H9 (cell line): ENCODE measurements around the gene ROCK1. TPM values are rescaled to one million over a fixed set of nuclear protein-coding genes. Genes with fewer than 3 reads are reported as not detected.

Source experiments
- DNase-seq: peaks from one replicate; pipeline ENCODE4 v3.0.0-alpha.2; 2017
- H2AFZ ChIP-seq: one replicate; pipeline ENCODE4 v1.6.1; 2013; ENCODE audit warnings: mild to moderate bottlenecking, low read length, control low read depth, moderate library complexity
- H2AK5ac ChIP-seq: 2 replicates; pipeline ENCODE4 v1.6.1; 2013; ENCODE audit warnings: low read length, control low read depth, mixed read lengths; ENCODE audit not compliant: insufficient read length
- H2BK120ac ChIP-seq: one replicate; pipeline ENCODE4 v1.6.1; 2013; ENCODE audit warnings: low read depth, mild to moderate bottlenecking, low read length, control low read depth, inconsistent platforms; ENCODE audit not compliant: poor library complexity, severe bottlenecking
- H2BK12ac ChIP-seq: 2 replicates; pipeline ENCODE4 v1.6.1; 2013; ENCODE audit warnings: low read length, control low read depth, mixed read lengths, low read depth; ENCODE audit not compliant: insufficient read length
- H2BK15ac ChIP-seq: 2 replicates; pipeline ENCODE4 v1.6.1; 2013; ENCODE audit warnings: low read depth, low read length, control low read depth
- H2BK20ac ChIP-seq: one replicate; pipeline ENCODE4 v1.6.1; 2013; ENCODE audit warnings: low read depth, mild to moderate bottlenecking, low read length, control low read depth, inconsistent platforms; ENCODE audit not compliant: poor library complexity, severe bottlenecking
- H2BK5ac ChIP-seq: 2 replicates; pipeline ENCODE4 v1.6.1; 2013; ENCODE audit warnings: low read length, control low read depth, mixed read lengths; ENCODE audit not compliant: insufficient read length
- H3K14ac ChIP-seq: 2 replicates; pipeline ENCODE4 v1.6.1; 2013; ENCODE audit warnings: low read length, control low read depth; ENCODE audit not compliant: insufficient read depth
- H3K18ac ChIP-seq: 2 replicates; pipeline ENCODE4 v1.6.1; 2013; ENCODE audit warnings: low read depth, mild to moderate bottlenecking, mixed read lengths, low read length, control low read depth; ENCODE audit not compliant: insufficient read length
- H3K23ac ChIP-seq: 2 replicates; pipeline ENCODE4 v1.6.1; 2013; ENCODE audit warnings: low read length, control low read depth, mixed read lengths, low read depth; ENCODE audit not compliant: insufficient read length
- H3K23me2 ChIP-seq: 2 replicates; pipeline ENCODE4 v1.6.1; 2013; ENCODE audit warnings: low read depth, mild to moderate bottlenecking, mixed read lengths, low read length, control low read depth; ENCODE audit not compliant: insufficient read length, poor library complexity, severe bottlenecking
- H3K27ac ChIP-seq: 2 replicates; pipeline ENCODE4 v1.5.1; 2013; ENCODE audit warnings: low read length, control low read depth, mixed read lengths, low read depth; ENCODE audit not compliant: insufficient read length
- H3K27me3 ChIP-seq: 2 replicates; pipeline ENCODE4 v1.6.1; 2013; ENCODE audit warnings: low read length, control low read depth, inconsistent platforms; ENCODE audit not compliant: insufficient read depth
- H3K4ac ChIP-seq: 2 replicates; pipeline ENCODE4 v1.6.1; 2013; ENCODE audit warnings: low read depth, mild to moderate bottlenecking, control low read depth, inconsistent platforms, low read length, moderate library complexity
- H3K4me1 ChIP-seq: 2 replicates; pipeline ENCODE4 v1.6.1; 2013; ENCODE audit warnings: low read length, control low read depth, inconsistent platforms; ENCODE audit not compliant: insufficient read depth
- H3K4me2 ChIP-seq: 2 replicates; pipeline ENCODE4 v1.6.1; 2013; ENCODE audit warnings: low read length, control low read depth, mixed read lengths; ENCODE audit not compliant: insufficient read length, insufficient read depth
- H3K56ac ChIP-seq: 2 replicates; pipeline ENCODE4 v1.6.1; 2013; ENCODE audit warnings: low read depth, mild to moderate bottlenecking, mixed read lengths, low read length, control low read depth; ENCODE audit not compliant: insufficient read length
- H3K79me1 ChIP-seq: 2 replicates; pipeline ENCODE4 v1.6.1; 2013; ENCODE audit warnings: low read depth, mild to moderate bottlenecking, moderate library complexity, low read length, control low read depth, inconsistent platforms; ENCODE audit not compliant: insufficient read depth, poor library complexity, severe bottlenecking
- H3K79me2 ChIP-seq: 2 replicates; pipeline ENCODE4 v1.6.1; 2013; ENCODE audit warnings: low read length, control low read depth, inconsistent platforms; ENCODE audit not compliant: insufficient read depth
- H3K9ac ChIP-seq: 2 replicates; pipeline ENCODE4 v1.6.1; 2013; ENCODE audit warnings: low read length, control low read depth, mixed read lengths; ENCODE audit not compliant: insufficient read length; ENCODE audit errors: extremely low read depth
- H3K9me3 ChIP-seq: one replicate; pipeline ENCODE4 v1.6.1; 2013; ENCODE audit warnings: low read depth, low read length, inconsistent platforms; ENCODE audit not compliant: control insufficient read depth
- H3T11ph ChIP-seq: one replicate; pipeline ENCODE4 v1.6.1; 2013; ENCODE audit warnings: mild to moderate bottlenecking, low read length, control low read depth, inconsistent platforms
- H4K20me1 ChIP-seq: one replicate; pipeline ENCODE4 v1.6.1; 2013; ENCODE audit not compliant: control insufficient read depth, insufficient read length, insufficient read depth
- H4K5ac ChIP-seq: 2 replicates; pipeline ENCODE4 v1.6.1; 2013; ENCODE audit warnings: low read depth, mild to moderate bottlenecking, mixed read lengths, low read length, control low read depth; ENCODE audit not compliant: insufficient read length
- H4K8ac ChIP-seq: replicated peaks from 2 replicates; pipeline ENCODE4 v1.6.1; 2013; ENCODE audit warnings: low read length, control low read depth, mixed read lengths, low read depth; ENCODE audit not compliant: insufficient read length
- H4K91ac ChIP-seq: 2 replicates; pipeline ENCODE4 v1.6.1; 2013; ENCODE audit warnings: low read depth, mild to moderate bottlenecking, moderate library complexity, mixed read lengths, low read length, control low read depth; ENCODE audit not compliant: insufficient read length
- H3K27ac Mint-ChIP-seq, 3 experiments: 2 replicates in 2 of 3; 3 replicates in 1 of 3; pipeline ENCODE4 v1.8.0; 2020 to 2021; ENCODE audit warnings: mixed read lengths in 3 of 3, mild to moderate bottlenecking in 1 of 3, moderate library complexity in 1 of 3
- H3K27me3 Mint-ChIP-seq: 2 replicates; pipeline ENCODE4 v1.8.0; 2021; ENCODE audit warnings: low read depth, mild to moderate bottlenecking, moderate library complexity, mixed read lengths
- H3K36me3 Mint-ChIP-seq, 3 experiments: 2 replicates in 2 of 3; 3 replicates in 1 of 3; pipeline ENCODE4 v1.8.0; 2020 to 2021; ENCODE audit warnings: low read depth in 3 of 3, mixed read lengths in 3 of 3; ENCODE audit not compliant: insufficient read depth in 1 of 3
- H3K4me1 Mint-ChIP-seq, 2 experiments: 2 replicates each; pipeline ENCODE4 v1.8.0; 2020; ENCODE audit warnings: mixed read lengths in 2 of 2
- H3K4me3 Mint-ChIP-seq, 2 experiments: 2 replicates in 1 of 2; 3 replicates in 1 of 2; pipeline ENCODE4 v1.8.0; 2020 to 2021; ENCODE audit warnings: mild to moderate bottlenecking in 2 of 2, mixed read lengths in 2 of 2, moderate library complexity in 1 of 2
- H3K9me3 Mint-ChIP-seq, 2 experiments: 2 replicates in 1 of 2; 3 replicates in 1 of 2; pipeline ENCODE4 v1.8.0; 2020; ENCODE audit warnings: mild to moderate bottlenecking in 2 of 2, mixed read lengths in 2 of 2, moderate library complexity in 1 of 2
- CTCF ChIP-seq: fragments of 200-600 bp; sonication (generic); conservative IDR thresholded peaks from 3 replicates; pipeline ENCODE4 v1.8.0; 2021; ENCODE audit warnings: antibody characterized with exemption, mild to moderate bottlenecking
- total RNA-seq: library from RNA; stranded (reverse); gene quantifications from 2 replicates; pipeline ENCODE4 v1.2.1, GENCODE V29; 2021

Gene ROCK1
- total RNA-seq, 1 experiment from 2014 or later = 38.2 TPM

- no peak overlapping the region for H3K4me3 Mint-ChIP-seq
These were observed 28.6 kb downstream of the ROCK1 start for GRCh38 chr18:21083017-21083416.

More at GRCh38 chr18:21083017-21083416, 28.6 kb downstream of the ROCK1 start:
- H2BK20ac ChIP-seq = no peak overlapping the region
- DNase-seq = no peak
- no peaks in the 10 kb centered on the region for H3K9me3 ChIP-seq
- no peaks in the 10 kb centered on the region for H3K27me3 Mint-ChIP-seq
- no peak for TF ChIP-seq CTCF
- no peak overlapping the region for H3K27ac Mint-ChIP-seq
- peaks cover 24% of the 10 kb centered on the region; the same call in 1 of the 2 replicates for H3K79me2 ChIP-seq
- H3K23ac ChIP-seq = no peak overlapping the region
- H3K4me2 ChIP-seq = no peak overlapping the region
- peaks cover 16 to 31% of the 10 kb centered on the region in 2 experiments for H3K9me3 Mint-ChIP-seq
- peaks cover 2 to 4% of the 10 kb centered on the region in 2 experiments; a peak in 2 of 4 replicates for H3K4me1 Mint-ChIP-seq
- H3K79me1 ChIP-seq = peaks cover 10% of the 10 kb centered on the region
- H3K27me3 ChIP-seq = no peaks in the 10 kb centered on the region
- no peaks in the 10 kb centered on the region for H3K4me1 ChIP-seq
- no peak overlapping the region for H2BK15ac ChIP-seq
- H4K5ac ChIP-seq = no peak overlapping the region
- no peak overlapping the region for H3K9ac ChIP-seq
- no peaks in the 10 kb centered on the region for H3K23me2 ChIP-seq
- H3K36me3 Mint-ChIP-seq = peaks cover 10 to 37% (median 24%) of the 10 kb centered on the region in 3 experiments
- H3K18ac ChIP-seq = no peak overlapping the region
- H3K4ac ChIP-seq = no peak overlapping the region
- H2BK12ac ChIP-seq = no peak overlapping the region
- H4K20me1 ChIP-seq = no peaks in the 10 kb centered on the region
- H3K14ac ChIP-seq = no peak overlapping the region
- no peak overlapping the region for H4K8ac ChIP-seq
- H3K56ac ChIP-seq = no peak overlapping the region
- no peak overlapping the region for H2AFZ ChIP-seq
- no peak overlapping the region for H3K27ac ChIP-seq
- no peak overlapping the region for H3T11ph ChIP-seq
- no peak overlapping the region for H2AK5ac ChIP-seq
- no peak overlapping the region for H2BK120ac ChIP-seq
- no peak overlapping the region for H2BK5ac ChIP-seq
- no peak overlapping the region for H4K91ac ChIP-seq
